ENCODE data around the gene CRIP2.

DNA sequence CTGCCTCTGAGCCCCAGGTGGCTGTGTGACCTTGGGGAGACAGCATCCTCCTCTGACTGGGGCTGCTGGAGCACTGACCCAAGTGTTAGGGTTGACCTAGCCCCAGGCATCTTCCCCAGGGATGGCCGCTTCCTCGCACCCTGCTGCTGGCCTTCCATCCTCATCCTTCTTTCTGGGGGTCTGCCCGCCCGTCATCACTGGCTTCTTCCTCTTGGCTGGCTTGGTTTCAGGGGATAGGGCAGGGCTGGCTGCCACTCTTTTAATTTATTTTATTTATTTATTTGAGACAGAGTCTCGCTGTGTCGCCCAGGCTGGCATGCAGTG lies 19.9 kb downstream of the CRIP2 start:
- TF ChIP-seq, protein P1, sequence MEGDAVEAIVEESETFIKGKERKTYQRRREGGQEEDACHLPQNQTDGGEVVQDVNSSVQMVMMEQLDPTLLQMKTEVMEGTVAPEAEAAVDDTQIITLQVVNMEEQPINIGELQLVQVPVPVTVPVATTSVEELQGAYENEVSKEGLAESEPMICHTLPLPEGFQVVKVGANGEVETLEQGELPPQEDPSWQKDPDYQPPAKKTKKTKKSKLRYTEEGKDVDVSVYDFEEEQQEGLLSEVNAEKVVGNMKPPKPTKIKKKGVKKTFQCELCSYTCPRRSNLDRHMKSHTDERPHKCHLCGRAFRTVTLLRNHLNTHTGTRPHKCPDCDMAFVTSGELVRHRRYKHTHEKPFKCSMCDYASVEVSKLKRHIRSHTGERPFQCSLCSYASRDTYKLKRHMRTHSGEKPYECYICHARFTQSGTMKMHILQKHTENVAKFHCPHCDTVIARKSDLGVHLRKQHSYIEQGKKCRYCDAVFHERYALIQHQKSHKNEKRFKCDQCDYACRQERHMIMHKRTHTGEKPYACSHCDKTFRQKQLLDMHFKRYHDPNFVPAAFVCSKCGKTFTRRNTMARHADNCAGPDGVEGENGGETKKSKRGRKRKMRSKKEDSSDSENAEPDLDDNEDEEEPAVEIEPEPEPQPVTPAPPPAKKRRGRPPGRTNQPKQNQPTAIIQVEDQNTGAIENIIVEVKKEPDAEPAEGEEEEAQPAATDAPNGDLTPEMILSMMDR (IDR thresholded peaks at IDR 0.05; ENCODE audit: borderline replicate concordance, extremely low read depth, low read length, poor library complexity, severe bottlenecking), result no peak
- no peak for TF ChIP-seq EZH2 (IDR thresholded peaks at IDR 0.05; ENCODE audit: borderline replicate concordance, low read depth, low read length, severe bottlenecking)
